Measurements from ENCODE around the gene RTCB.
"Not testable (repeated sequence)": the region's sequence is repeated elsewhere in the genome, so short reads cannot be mapped to it uniquely, and the experiment has no call there.

The RTCB gene

DNA sequence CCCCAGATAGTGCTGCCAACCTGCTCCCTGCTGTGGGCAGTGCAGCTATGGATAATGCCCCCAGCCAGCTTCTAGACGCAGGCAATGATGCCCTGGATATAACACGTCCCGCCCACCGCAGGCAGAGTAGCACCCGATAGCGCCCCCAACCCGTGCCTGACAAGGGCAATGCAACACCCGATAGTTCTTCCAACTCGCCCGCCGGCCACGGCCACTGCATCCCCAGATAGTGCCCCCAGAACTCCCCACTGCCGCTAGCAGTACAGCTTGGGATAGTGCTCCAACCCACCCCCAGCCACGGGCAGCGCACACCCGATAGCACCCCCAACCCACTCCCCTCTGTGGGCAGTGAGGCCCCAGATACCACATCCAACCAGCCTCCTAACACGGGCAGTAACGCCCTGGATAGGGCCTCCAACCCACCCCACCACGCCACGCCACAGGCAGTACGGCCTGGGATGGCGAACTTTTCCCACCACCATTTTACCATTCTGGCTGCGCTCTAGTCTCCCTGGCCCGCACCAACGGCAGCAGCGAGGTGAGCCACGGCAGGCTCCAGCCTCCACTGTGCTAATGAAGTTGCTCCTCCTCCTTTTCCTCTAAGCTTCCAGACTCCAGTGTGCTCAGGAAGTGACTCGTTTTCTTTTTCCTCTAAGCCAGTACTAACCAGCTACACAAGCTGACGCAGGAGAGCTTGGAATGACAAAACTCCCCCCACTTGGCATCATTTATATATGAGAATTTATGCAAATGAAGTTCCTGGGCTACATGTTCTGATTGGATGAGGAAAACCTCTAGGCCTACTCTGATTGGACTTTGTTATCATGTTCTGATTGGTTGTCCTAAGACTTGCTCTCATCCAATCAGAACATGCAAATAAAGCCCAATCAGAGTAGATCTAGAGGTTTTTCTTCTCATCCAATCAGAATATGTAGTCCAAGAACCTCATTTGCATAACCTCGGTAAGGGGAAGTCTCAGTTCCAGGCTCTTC, 57.4 kb downstream of the RTCB start:
- no peaks in the 10 kb centered on the region for H3K9me3 Mint-ChIP-seq
- peaks cover 4% of the 10 kb centered on the region for H3K4me1 Mint-ChIP-seq
- H3K4me3 Mint-ChIP-seq = peak overlapping the region in 2 of 3 experiments; percentile 31 to 63
- H3K27ac Mint-ChIP-seq = peak overlapping the region in 1 of 3 experiments; percentile 2
- H3K36me3 Mint-ChIP-seq (ENCODE audit: low read depth) = no peaks in the 10 kb centered on the region
- TF ChIP-seq CTCF (IDR thresholded peaks at IDR 0.05; ENCODE audit: unreplicated experiment in 3 of 3) = no peak
- H3K27me3 Mint-ChIP-seq (ENCODE audit: low read depth) = peaks cover 6% of the 10 kb centered on the region

GRCh38 chr22:32353840-32354239, 58.2 kb downstream of the RTCB start:
- no peak overlapping the region for H3K27ac Mint-ChIP-seq

GRCh38 chr22:32353292-32353691, 58.8 kb downstream of the RTCB start:
- no peak overlapping the region for H3K4me3 Mint-ChIP-seq
- H3K9me3 Mint-ChIP-seq = no peaks in the 10 kb centered on the region
- H3K27me3 Mint-ChIP-seq (ENCODE audit: low read depth) = peaks cover 6% of the 10 kb centered on the region
- H3K4me1 Mint-ChIP-seq = peaks cover 4% of the 10 kb centered on the region
- H3K36me3 Mint-ChIP-seq (ENCODE audit: low read depth) = no peaks in the 10 kb centered on the region
- TF ChIP-seq CTCF (IDR thresholded peaks at IDR 0.05; ENCODE audit: unreplicated experiment in 3 of 3) = no peak
- H3K27ac Mint-ChIP-seq = no peak overlapping the region

More at GRCh38 chr22:32353840-32354239, 58.2 kb downstream of the RTCB start:
- Mint-ChIP-seq H3K9me3 (no peaks in the 10 kb centered on the region), H3K4me3 (no peak overlapping the region), H3K27me3 (ENCODE audit: low read depth) (peaks cover 6% of the 10 kb centered on the region), H3K4me1 (peaks cover 4% of the 10 kb centered on the region), H3K36me3 (ENCODE audit: low read depth) (no peaks in the 10 kb centered on the region)
- TF ChIP-seq CTCF (IDR thresholded peaks at IDR 0.05; ENCODE audit: unreplicated experiment in 3 of 3) = no peak

DNA sequence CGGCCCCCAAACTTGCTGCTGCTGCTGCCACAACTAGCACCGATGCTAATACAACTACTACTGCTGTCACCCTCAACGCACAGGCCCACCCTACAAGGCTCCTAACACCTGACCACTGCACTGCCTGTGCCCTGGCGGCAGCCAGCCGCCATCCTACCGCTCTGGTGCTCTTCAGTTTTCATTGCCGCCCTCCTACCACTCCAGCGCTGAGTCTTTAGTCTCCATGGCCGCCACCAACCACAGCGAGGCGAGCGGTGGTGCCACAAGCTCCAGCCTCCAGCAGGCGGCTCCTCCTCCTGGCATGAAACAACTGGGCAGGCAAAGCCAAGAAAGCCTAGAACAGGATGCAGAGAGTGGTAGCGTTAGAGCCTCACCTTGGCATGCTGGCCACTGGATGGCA, 59.4 kb downstream of the RTCB start:
- no peak overlapping the region for H3K27ac Mint-ChIP-seq
- no peaks in the 10 kb centered on the region for H3K9me3 Mint-ChIP-seq
- no peak for TF ChIP-seq CTCF (IDR thresholded peaks at IDR 0.05; ENCODE audit: unreplicated experiment in 3 of 3)
- H3K4me3 Mint-ChIP-seq = no peak overlapping the region
- no peaks in the 10 kb centered on the region for H3K36me3 Mint-ChIP-seq (ENCODE audit: low read depth)
- H3K27me3 Mint-ChIP-seq (ENCODE audit: low read depth) = peaks cover 6% of the 10 kb centered on the region
- peaks cover 4% of the 10 kb centered on the region for H3K4me1 Mint-ChIP-seq

DNA sequence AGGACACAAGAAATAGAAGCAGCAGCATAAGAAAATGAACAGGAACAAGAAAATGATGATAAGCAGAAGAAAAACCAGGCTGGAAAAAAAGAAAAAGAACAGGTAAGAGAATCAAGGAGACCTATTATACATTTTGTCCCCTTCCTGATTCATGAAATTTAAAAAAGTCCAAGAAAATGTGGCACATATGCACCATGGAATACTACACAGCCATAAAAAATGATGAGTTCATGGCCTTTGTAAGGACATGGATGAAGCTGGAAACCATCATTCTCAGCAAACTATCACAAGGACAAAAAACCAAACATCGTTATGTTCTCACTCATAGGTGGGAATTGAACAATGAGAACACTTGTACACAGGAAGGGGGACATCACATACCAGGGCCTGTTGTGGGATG, 60.2 kb downstream of the RTCB start:
- H3K4me3 Mint-ChIP-seq; H3K4me1 Mint-ChIP-seq; H3K36me3 Mint-ChIP-seq (ENCODE audit: low read depth); H3K9me3 Mint-ChIP-seq; H3K27ac Mint-ChIP-seq; H3K27me3 Mint-ChIP-seq (ENCODE audit: low read depth): not testable (repeated sequence)

- H3K4me1 Mint-ChIP-seq = no peaks in the 10 kb centered on the region
- peaks cover 3% of the 10 kb centered on the region for H3K9me3 Mint-ChIP-seq
- no peak overlapping the region for H3K27ac Mint-ChIP-seq
- H3K36me3 Mint-ChIP-seq (ENCODE audit: low read depth) = no peaks in the 10 kb centered on the region
- no peak overlapping the region for H3K4me3 Mint-ChIP-seq
- no peaks in the 10 kb centered on the region for H3K27me3 Mint-ChIP-seq (ENCODE audit: low read depth)
- TF ChIP-seq CTCF (IDR thresholded peaks at IDR 0.05; ENCODE audit: unreplicated experiment in 3 of 3) = no peak
Observed at GRCh38 chr22:32348031-32348611, 63.9 kb downstream of the RTCB start.
